Brain microvascular endothelial cell (primary cell): ENCODE measurements around the gene MEGF6.

Experiments
- DNase-seq: peaks from one replicate; pipeline ENCODE4 v3.0.0-alpha.2; 2020
- H3K27ac ChIP-seq: fragments of 250-450 bp; sonication (Bioruptor Pico); 2 replicates; pipeline ENCODE4 v1.5.1; 2020; ENCODE audit warnings: mild to moderate bottlenecking, moderate library complexity
- H3K27me3 ChIP-seq: fragments of 250-450 bp; sonication (Bioruptor Pico); replicated peaks from 2 replicates; pipeline ENCODE4 v1.5.1; 2020; ENCODE audit warnings: mild to moderate bottlenecking
- H3K36me3 ChIP-seq: fragments of 250-450 bp; sonication (Bioruptor Pico); replicated peaks from 2 replicates; pipeline ENCODE4 v1.5.1; 2020; ENCODE audit warnings: mild to moderate bottlenecking
- H3K4me3 ChIP-seq: 2 replicates; pipeline ENCODE4 v1.5.1; 2011; ENCODE audit warnings: low read depth, mild to moderate bottlenecking, control low read depth, low read length, moderate library complexity
- in situ Hi-C: cut with HindIII; loops from 2 replicates; pipeline ENCODE4 v1.10.0; 2017; ENCODE audit warnings: low sequenced_read_pairs, low pct_ligation_motif_present
- TF ChIP-seq, protein P1 (sequence below): IDR thresholded peaks from 2 replicates; pipeline ENCODE4 v1.5.1; 2011; ENCODE audit warnings: low read depth, mild to moderate bottlenecking, moderate library complexity, low read length, control low read depth, inconsistent platforms; ENCODE audit errors: missing control alignments

MEGF6 gene

DNA sequence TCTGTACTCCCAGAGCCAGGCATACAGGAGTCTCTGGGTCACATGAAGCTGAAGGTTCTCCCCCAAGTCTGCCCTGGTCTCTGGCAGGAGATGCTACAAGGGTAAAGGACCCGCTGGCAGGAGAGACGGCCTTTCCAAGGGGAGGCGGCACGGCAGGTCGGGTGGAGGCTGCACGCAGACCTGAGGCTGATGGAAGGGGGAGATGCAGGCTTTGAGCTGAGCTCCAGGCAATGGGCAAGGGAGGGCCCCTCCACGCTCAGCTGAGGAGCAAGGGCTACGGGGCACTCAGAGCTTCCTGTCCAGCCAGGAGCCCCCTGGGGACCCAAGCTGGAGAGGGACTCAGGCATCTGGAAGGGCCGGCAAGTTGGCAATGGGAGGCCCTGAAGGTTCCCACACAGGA, 50.3 kb downstream of the MEGF6 start:
- in situ Hi-C loops: no loop called here
- peaks cover 2% of the 10 kb centered on the region for H3K27me3 ChIP-seq
- no peak overlapping the region for H3K27ac ChIP-seq
- H3K36me3 ChIP-seq: no peaks in the 10 kb centered on the region
- TF ChIP-seq, protein P1, sequence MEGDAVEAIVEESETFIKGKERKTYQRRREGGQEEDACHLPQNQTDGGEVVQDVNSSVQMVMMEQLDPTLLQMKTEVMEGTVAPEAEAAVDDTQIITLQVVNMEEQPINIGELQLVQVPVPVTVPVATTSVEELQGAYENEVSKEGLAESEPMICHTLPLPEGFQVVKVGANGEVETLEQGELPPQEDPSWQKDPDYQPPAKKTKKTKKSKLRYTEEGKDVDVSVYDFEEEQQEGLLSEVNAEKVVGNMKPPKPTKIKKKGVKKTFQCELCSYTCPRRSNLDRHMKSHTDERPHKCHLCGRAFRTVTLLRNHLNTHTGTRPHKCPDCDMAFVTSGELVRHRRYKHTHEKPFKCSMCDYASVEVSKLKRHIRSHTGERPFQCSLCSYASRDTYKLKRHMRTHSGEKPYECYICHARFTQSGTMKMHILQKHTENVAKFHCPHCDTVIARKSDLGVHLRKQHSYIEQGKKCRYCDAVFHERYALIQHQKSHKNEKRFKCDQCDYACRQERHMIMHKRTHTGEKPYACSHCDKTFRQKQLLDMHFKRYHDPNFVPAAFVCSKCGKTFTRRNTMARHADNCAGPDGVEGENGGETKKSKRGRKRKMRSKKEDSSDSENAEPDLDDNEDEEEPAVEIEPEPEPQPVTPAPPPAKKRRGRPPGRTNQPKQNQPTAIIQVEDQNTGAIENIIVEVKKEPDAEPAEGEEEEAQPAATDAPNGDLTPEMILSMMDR: no peak
- no peak for DNase-seq
- no peak overlapping the region for H3K4me3 ChIP-seq

DNA sequence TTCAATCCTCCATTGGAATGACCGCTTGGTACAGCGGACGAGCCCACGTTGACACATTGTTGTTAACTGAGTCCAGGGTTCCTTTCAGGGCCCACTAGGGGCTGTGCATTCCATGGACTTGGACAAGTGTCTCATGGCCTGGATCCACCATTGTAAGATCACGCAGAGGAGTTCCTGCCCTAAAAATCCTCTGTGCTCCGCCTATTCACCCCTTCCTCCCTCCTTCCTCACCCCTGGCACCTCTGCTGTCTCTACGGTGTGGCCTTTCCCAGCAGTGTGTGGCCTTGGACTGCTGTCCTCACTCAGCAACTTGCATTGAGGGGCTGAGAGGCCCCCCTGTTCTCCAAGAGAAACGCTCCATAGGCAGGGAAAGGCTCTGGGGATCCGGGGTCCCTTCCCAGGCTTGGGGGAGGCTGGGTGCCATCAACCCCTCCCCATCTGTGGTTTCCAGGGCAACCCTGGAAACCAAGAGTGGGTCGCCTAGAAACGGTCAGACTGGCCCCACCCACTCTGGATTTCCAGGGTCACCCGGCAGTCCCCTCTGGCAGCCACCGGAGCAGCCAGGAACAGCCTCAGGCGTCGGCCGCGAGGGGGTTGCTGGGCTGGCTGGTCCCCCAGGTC, 50.9 kb downstream of the MEGF6 start:
- Histone ChIP-seq H3K27me3 (peaks cover 2% of the 10 kb centered on the region), H3K36me3 (no peaks in the 10 kb centered on the region), H3K4me3 (no peak overlapping the region), H3K27ac (no peak overlapping the region)
- no peak for DNase-seq
- TF ChIP-seq, protein P1: peak; percentile 9
- in situ Hi-C loops: no loop called here

DNA sequence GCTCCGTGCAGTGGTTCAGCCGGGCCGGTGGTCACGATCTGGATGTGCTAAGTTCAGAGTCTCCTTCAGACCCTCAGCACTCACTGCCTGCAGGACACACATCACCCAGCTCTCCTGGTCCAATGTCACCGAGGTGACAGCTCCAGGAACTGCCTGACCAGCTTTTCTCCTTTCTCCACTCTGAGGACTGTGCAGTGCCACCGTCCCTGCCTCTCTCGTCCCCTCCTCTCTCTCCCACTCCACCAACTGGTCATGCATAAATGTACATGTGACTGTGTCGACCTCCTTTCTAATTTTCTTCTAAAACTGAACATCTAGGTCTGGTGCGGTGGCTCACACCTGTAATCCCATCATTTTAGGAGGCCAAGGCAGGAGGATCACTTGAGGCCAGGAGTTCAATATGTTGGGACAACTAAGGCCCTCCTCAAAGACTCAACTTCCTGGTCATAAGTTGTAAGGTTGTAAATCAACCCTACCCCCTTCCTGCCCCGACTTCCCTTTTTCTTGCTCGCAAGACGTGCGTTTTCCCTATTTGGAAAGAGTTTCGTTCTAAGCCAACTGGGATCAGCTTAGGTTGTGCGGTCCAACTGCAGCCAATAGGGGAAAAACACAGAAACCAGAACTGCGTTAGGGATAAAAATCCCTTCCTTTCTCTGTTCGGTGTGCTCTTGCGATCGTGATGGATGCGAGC, 53.1 kb downstream of the MEGF6 start:
- TF ChIP-seq, protein P1: no peak
- DNase-seq: no peak
- H3K4me3 ChIP-seq: no peak overlapping the region
- no peak overlapping the region for H3K27ac ChIP-seq
- in situ Hi-C loops: no loop called here
- H3K27me3 ChIP-seq: peaks cover 1% of the 10 kb centered on the region
- H3K36me3 ChIP-seq: no peaks in the 10 kb centered on the region

DNA sequence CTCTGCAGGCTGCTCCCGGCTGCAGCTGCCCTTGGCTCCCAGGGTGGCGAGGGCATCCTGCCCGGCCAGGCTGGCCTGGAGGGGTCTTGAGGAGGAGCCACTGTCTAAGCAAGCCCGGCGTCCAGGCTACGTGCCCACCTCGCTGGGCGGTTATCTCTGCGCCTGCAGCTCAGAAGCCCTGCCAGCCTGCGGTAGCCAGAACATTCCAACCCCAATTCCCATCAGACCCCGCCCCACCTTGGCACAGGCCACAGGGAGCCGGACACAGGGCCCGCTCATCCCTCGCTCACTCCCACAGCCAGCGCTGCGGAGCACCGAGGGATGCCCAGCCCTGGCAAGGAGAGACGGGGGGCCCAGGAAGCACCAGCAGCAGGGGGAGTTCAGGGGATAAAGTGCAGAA, 53.9 kb downstream of the MEGF6 start:
- in situ Hi-C loops: no loop called here
- no peaks in the 10 kb centered on the region for H3K27me3 ChIP-seq
- DNase-seq: no peak
- no peak overlapping the region for H3K27ac ChIP-seq
- no peak overlapping the region for H3K4me3 ChIP-seq
- H3K36me3 ChIP-seq: no peaks in the 10 kb centered on the region
- TF ChIP-seq, protein P1: no peak

DNA sequence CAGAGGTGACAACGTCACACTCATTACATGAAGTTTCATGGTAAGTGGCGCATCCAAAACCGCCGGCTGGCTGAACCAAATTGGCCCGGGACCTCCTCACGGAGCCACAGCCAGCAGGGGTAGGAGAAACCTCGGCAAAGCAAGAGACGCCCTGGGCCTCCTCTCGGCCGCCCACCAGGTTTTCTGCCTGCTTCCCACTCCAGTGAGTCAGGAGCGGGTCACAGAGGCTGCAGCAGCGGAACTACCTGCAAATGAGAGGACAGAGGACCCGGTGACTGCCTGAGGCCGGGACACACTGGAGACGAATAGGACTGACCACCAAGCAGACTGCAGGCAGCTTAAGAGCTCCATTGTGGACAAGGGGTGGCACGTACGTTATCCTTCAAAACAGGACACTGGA, 55.0 kb downstream of the MEGF6 start:
- Histone ChIP-seq H3K27ac (no peak overlapping the region), H3K27me3 (no peaks in the 10 kb centered on the region), H3K4me3 (no peak overlapping the region), H3K36me3 (no peaks in the 10 kb centered on the region)
- TF ChIP-seq, protein P1: no peak
- in situ Hi-C loops: no loop called here
- DNase-seq: no peak
